A549 (cell line): ENCODE measurements around the gene ELOA2.

Experiments
- BHLHE40 ChIP-seq: IDR thresholded peaks from 2 replicates; pipeline ENCODE4 v1.6.1; 2012; ENCODE audit warnings: low read depth, low read length, inconsistent platforms
- CTCF ChIP-seq: fragments of >200 bp; sonication (Bioruptor Twin); formaldehyde crosslinking; IDR thresholded peaks from 3 replicates; pipeline ENCODE4 v1.5.1; 2016
- ELK1 ChIP-seq: fragments of 150-350 bp; IDR thresholded peaks from 2 replicates; pipeline ENCODE4 v1.6.1; 2014; ENCODE audit warnings: low read depth, mild to moderate bottlenecking, low read length
- ESRRA ChIP-seq: fragments of 150-350 bp; IDR thresholded peaks from 2 replicates; pipeline ENCODE4 v1.6.1; 2014; ENCODE audit warnings: mild to moderate bottlenecking, low read length, borderline replicate concordance
- JUN ChIP-seq, 2 experiments: fragments of >200 bp; sonication (Bioruptor Twin); formaldehyde crosslinking; IDR thresholded peaks; 2 replicates in 1 of 2; 3 replicates in 1 of 2; pipeline ENCODE4 v1.6.1; 2016 to 2017
- MAX ChIP-seq: IDR thresholded peaks from 2 replicates; pipeline ENCODE4 v1.6.1; 2012
- RCOR1 ChIP-seq: fragments of 150-350 bp; IDR thresholded peaks from 2 replicates; pipeline ENCODE4 v1.6.1; 2014; ENCODE audit warnings: antibody characterized with exemption, low read length, low read depth
- ZFP36 ChIP-seq: fragments of 450-650 bp; IDR thresholded peaks from 2 replicates; pipeline ENCODE4 v1.6.1; 2014; ENCODE audit warnings: borderline replicate concordance; ENCODE audit not compliant: partially characterized antibody

GRCh38 chr18:47080872-47081271 is 45.5 kb upstream of the ELOA2 start:
- TF ChIP-seq BHLHE40 = no peak
- TF ChIP-seq CTCF = no peak
- TF ChIP-seq RCOR1 = no peak
- TF ChIP-seq JUN (IDR thresholded peaks at IDR 0.05) = no peak
- no peak for TF ChIP-seq MAX
- TF ChIP-seq ELK1 = no peak
- TF ChIP-seq ESRRA = no peak
- no peak for TF ChIP-seq ZFP36
